Measurements from ENCODE around the gene ADAMTS17. TPM values are rescaled to one million over a fixed set of nuclear protein-coding genes. Genes with fewer than 3 reads are reported as not detected.

ADAMTS17 gene
- total RNA-seq, 4 donors from 2014 or later, result 7.2 to 15.1 (median 8.9) TPM

GRCh38 chr15:99973351-99973750, 368.4 kb downstream of the ADAMTS17 start:
- no peaks in the 10 kb centered on the region for H3K36me3 ChIP-seq
- no peaks in the 10 kb centered on the region for H3K9me3 ChIP-seq
- DNase-seq, result no peak
- H3K4me1 ChIP-seq, result no peaks in the 10 kb centered on the region
- no peak overlapping the region for H3K4me3 ChIP-seq
- H3K27me3 ChIP-seq, result no peaks in the 10 kb centered on the region
- TF ChIP-seq CTCF (IDR thresholded peaks at IDR 0.05) (no peak), POLR2A (IDR thresholded peaks at IDR 0.05) (no peak)
- no peak overlapping the region for H3K27ac ChIP-seq

GRCh38 chr15:99970891-99971430, 370.8 kb downstream of the ADAMTS17 start:
- H3K4me3 ChIP-seq, result no peak overlapping the region
- peak in 1 of 3 donors; percentile 39 for DNase-seq
- no peaks in the 10 kb centered on the region for H3K36me3 ChIP-seq
- no peak overlapping the region for H3K27ac ChIP-seq
- H3K4me1 ChIP-seq, result no peaks in the 10 kb centered on the region
- no peak for TF ChIP-seq POLR2A (IDR thresholded peaks at IDR 0.05)
- no peak for TF ChIP-seq CTCF (IDR thresholded peaks at IDR 0.05)
- no peaks in the 10 kb centered on the region for H3K27me3 ChIP-seq
- no peaks in the 10 kb centered on the region for H3K9me3 ChIP-seq

- H3K36me3 ChIP-seq, result no peaks in the 10 kb centered on the region
- TF ChIP-seq CTCF (IDR thresholded peaks at IDR 0.05), result no peak
- TF ChIP-seq POLR2A (IDR thresholded peaks at IDR 0.05), result no peak
- H3K27me3 ChIP-seq, result no peaks in the 10 kb centered on the region
- no peak overlapping the region for H3K27ac ChIP-seq
- H3K4me3 ChIP-seq, result no peak overlapping the region
- no peaks in the 10 kb centered on the region for H3K4me1 ChIP-seq
- H3K9me3 ChIP-seq, result no peaks in the 10 kb centered on the region
- DNase-seq, result peak in 2 of 3 donors; percentile 10 to 30
These were observed 372.4 kb downstream of the ADAMTS17 start for GRCh38 chr15:99969261-99969920.

- Histone ChIP-seq H3K27ac (no peak overlapping the region), H3K9me3 (no peaks in the 10 kb centered on the region), H3K4me1 (no peaks in the 10 kb centered on the region), H3K27me3 (no peaks in the 10 kb centered on the region), H3K4me3 (no peak overlapping the region), H3K36me3 (no peaks in the 10 kb centered on the region)
- peak in 2 of 3 donors; percentile 22 to 28 for DNase-seq
- TF ChIP-seq POLR2A (IDR thresholded peaks at IDR 0.05) (no peak), CTCF (IDR thresholded peaks at IDR 0.05) (no peak)
These were observed 373.9 kb downstream of the ADAMTS17 start for GRCh38 chr15:99967841-99968371.

- TF ChIP-seq CTCF (IDR thresholded peaks at IDR 0.05), result no peak
- TF ChIP-seq POLR2A (IDR thresholded peaks at IDR 0.05), result no peak
- no peak for DNase-seq
- no peaks in the 10 kb centered on the region for H3K4me1 ChIP-seq
- H3K4me3 ChIP-seq, result no peak overlapping the region
- H3K9me3 ChIP-seq, result no peaks in the 10 kb centered on the region
- no peaks in the 10 kb centered on the region for H3K27me3 ChIP-seq
- no peak overlapping the region for H3K27ac ChIP-seq
- no peaks in the 10 kb centered on the region for H3K36me3 ChIP-seq
These were observed 375.0 kb downstream of the ADAMTS17 start for GRCh38 chr15:99966815-99967214.
